AG20443 (cell line): ENCODE measurements around the gene PICK1.
"Not testable (repeated sequence)": the region's sequence is repeated elsewhere in the genome, so short reads cannot be mapped to it uniquely, and the experiment has no call there.

Source experiments
- DNase-seq: peaks from one replicate; pipeline ENCODE4 v3.0.0; 2012; ENCODE audit warnings: low spot score, mixed read lengths

Gene PICK1

GRCh38 chr22:38074181-38075104, 17.2 kb downstream of the PICK1 start:
- DNase-seq, result peak; percentile 80

- no peak for DNase-seq
Observed at GRCh38 chr22:38075105-38075825, 18.1 kb downstream of the PICK1 start.

- no peak for DNase-seq
Observed at GRCh38 chr22:38075961-38076360, 18.8 kb downstream of the PICK1 start.

GRCh38 chr22:38077096-38077495, 19.9 kb downstream of the PICK1 start:
- DNase-seq, result no peak

GRCh38 chr22:38077595-38077994, 20.4 kb downstream of the PICK1 start:
- DNase-seq, result no peak

GRCh38 chr22:38078046-38078840, 21.0 kb downstream of the PICK1 start:
- no peak for DNase-seq

- not testable (repeated sequence) for DNase-seq
Observed at GRCh38 chr22:38079208-38079607, 22.0 kb downstream of the PICK1 start.

GRCh38 chr22:38079804-38080203, 22.6 kb downstream of the PICK1 start:
- no peak for DNase-seq

GRCh38 chr22:38080474-38080849, 23.3 kb downstream of the PICK1 start:
- no peak for DNase-seq

- peak; percentile 64 for DNase-seq
Observed at GRCh38 chr22:38080850-38081635, 23.8 kb downstream of the PICK1 start.

GRCh38 chr22:38081636-38081940, 24.4 kb downstream of the PICK1 start:
- no peak for DNase-seq

GRCh38 chr22:38081941-38082828, 25.0 kb downstream of the PICK1 start:
- DNase-seq, result no peak

- DNase-seq, result no peak
Observed at GRCh38 chr22:38082986-38083710, 25.9 kb downstream of the PICK1 start.

GRCh38 chr22:38083931-38084631, 26.9 kb downstream of the PICK1 start, which contains the start of gene SLC16A8:
SLC16A8 (minus strand) TSS chr22:38084184; CDS start chr22:38082873, 1,311 bp downstream.
- no peak for DNase-seq

GRCh38 chr22:38085056-38085455, 27.9 kb downstream of the PICK1 start:
- DNase-seq, result no peak

- DNase-seq, result no peak
Observed at GRCh38 chr22:38085501-38085900, 28.3 kb downstream of the PICK1 start.

GRCh38 chr22:38086001-38086845, 29.0 kb downstream of the PICK1 start:
- DNase-seq, result no peak

- DNase-seq, result no peak
Observed at GRCh38 chr22:38086942-38087341, 29.7 kb downstream of the PICK1 start.
